Mucosa of descending colon (tissue), 3 donors: ENCODE data around the gene PDE4D. TPM values are rescaled to one million over a fixed set of nuclear protein-coding genes. Genes with fewer than 3 reads are reported as not detected.

ENCODE experiments used
- ATAC-seq: fragments of 200-7000 bp; cut with Tn5 transposase; one replicate; pipeline ENCODE4 v1.9.1; 2020; ENCODE audit warnings: mild to moderate bottlenecking, moderate library complexity
- DNase-seq, 3 donors: peaks; one replicate each; pipeline ENCODE4 v3.0.0-alpha.2; 2020
- H3K36me3 ChIP-seq: fragments of 200-600 bp; one replicate; pipeline ENCODE4 v1.8.0; 2021; ENCODE audit warnings: low read depth, mild to moderate bottlenecking
- H3K4me1 ChIP-seq: fragments of 200-600 bp; one replicate; pipeline ENCODE4 v1.8.0; 2021; ENCODE audit warnings: low read depth, mild to moderate bottlenecking
- H3K4me3 ChIP-seq: fragments of 200-600 bp; one replicate; pipeline ENCODE4 v1.8.0; 2021; ENCODE audit warnings: mild to moderate bottlenecking
- H3K9me3 ChIP-seq: fragments of 200-600 bp; one replicate; pipeline ENCODE4 v1.8.0; 2021; ENCODE audit warnings: mild to moderate bottlenecking
- intact Hi-C, 2 donors: fragments of 100-400 bp; cut with DNase I in 1 of 2; cut with micrococcal nuclease in 1 of 2; formaldehyde crosslinking; loops; one replicate each; pipeline versions ENCODE4 v1.11.0 to v1.11.1; 2022; cut with DNase I, micrococcal nuclease
- total RNA-seq, 3 donors: library from RNA; stranded (reverse); fragmentation: NEBNext Ultra II Directional in 2 of 3; extraction: Animal tissue kit (Norgen Biotek cat#: 25700) in 2 of 3; gene quantifications; one replicate each; pipeline versions ENCODE4 v1.2.1 to v1.2.4, GENCODE V29; 2021 to 2023
- TF ChIP-seq, protein P1 (sequence below): fragments of 200-600 bp; IDR thresholded peaks from one replicate; pipeline ENCODE4 v1.8.0; 2022; ENCODE audit warnings: antibody characterized with exemption, mild to moderate bottlenecking
- donor health status: DM: no; HTN: no; CAD: no; lungs with moderate emphysema.
- donor health status: DM: no; HTN: no; CAD: no.
- donor health status: DM: no; HTN: yes; CAD: no.

PDE4D gene
- total RNA-seq, 3 donors from 2014 or later, result 37.9 to 137 (median 100) TPM

DNA sequence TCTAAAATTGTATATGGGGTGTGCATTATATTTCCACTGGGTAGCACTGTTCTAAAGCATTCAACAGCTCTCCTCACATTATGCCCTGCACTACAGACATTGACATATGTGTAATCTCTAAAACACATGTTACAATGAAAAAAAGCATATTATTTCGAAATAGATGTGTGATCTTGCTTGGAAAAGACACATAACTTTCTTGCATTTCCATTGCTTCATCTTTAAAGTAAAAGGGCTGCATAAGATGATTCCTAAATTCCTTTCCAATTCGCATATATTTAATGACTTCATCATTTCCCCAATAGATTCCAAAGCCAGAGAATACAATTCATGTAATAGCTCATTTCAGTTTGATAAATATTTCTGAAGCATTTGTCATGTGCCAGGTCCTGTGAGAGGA is 566.9 kb downstream of the PDE4D start:
- TF ChIP-seq, protein P1, sequence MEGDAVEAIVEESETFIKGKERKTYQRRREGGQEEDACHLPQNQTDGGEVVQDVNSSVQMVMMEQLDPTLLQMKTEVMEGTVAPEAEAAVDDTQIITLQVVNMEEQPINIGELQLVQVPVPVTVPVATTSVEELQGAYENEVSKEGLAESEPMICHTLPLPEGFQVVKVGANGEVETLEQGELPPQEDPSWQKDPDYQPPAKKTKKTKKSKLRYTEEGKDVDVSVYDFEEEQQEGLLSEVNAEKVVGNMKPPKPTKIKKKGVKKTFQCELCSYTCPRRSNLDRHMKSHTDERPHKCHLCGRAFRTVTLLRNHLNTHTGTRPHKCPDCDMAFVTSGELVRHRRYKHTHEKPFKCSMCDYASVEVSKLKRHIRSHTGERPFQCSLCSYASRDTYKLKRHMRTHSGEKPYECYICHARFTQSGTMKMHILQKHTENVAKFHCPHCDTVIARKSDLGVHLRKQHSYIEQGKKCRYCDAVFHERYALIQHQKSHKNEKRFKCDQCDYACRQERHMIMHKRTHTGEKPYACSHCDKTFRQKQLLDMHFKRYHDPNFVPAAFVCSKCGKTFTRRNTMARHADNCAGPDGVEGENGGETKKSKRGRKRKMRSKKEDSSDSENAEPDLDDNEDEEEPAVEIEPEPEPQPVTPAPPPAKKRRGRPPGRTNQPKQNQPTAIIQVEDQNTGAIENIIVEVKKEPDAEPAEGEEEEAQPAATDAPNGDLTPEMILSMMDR, result no peak
- no peaks in the 10 kb centered on the region for H3K36me3 ChIP-seq
- ATAC-seq (no peak), DNase-seq (no peak)
- H3K4me1 ChIP-seq, result peaks cover 11% of the 10 kb centered on the region
- no peaks in the 10 kb centered on the region for H3K9me3 ChIP-seq
- H3K4me3 ChIP-seq, result no peak overlapping the region
- intact Hi-C loops, result no loop called here

DNA sequence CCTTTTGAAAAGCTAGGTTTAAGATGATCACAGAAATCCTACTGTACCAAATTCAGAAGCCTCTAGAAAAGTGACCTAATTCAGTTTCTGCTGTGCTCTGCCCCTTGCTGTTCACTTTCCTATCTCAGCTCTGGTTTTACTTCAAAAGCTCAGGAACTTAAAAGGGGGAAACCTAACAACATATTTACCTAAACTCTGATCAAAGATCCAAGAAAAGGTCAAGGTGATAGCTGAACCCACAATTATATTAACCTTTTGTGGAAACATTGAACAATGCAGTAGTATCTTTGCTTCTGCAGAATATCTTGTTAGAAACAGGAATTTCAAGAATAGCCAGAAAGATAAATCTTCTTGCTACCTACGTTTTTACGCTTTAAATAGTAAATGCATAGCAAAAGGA is 568.5 kb downstream of the PDE4D start:
- DNase-seq (no peak), ATAC-seq (no peak)
- no peaks in the 10 kb centered on the region for H3K36me3 ChIP-seq
- no peak overlapping the region for H3K4me3 ChIP-seq
- no peaks in the 10 kb centered on the region for H3K9me3 ChIP-seq
- H3K4me1 ChIP-seq, result peaks cover 11% of the 10 kb centered on the region
- TF ChIP-seq, protein P1, result no peak
- intact Hi-C loops, result no loop called here

DNA sequence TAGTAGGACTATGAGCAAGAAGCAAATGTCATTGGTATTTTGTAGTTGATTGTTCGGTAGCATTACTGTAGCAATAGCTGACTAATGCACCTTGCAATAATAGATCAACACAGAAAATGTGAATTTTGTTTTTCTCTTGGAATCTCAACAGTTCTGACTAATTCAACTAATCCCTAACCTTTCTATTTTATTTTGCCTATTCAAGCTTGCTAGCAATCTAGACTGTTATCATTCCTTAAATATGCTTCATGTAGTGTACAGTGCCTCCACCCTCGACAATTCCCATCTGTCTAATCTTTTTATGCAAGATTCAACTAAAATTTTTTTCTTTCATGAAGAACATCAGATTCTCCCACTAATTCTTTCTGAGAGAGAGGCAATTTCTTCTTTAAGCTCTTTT is 570.6 kb downstream of the PDE4D start:
- no peaks in the 10 kb centered on the region for H3K36me3 ChIP-seq
- H3K4me3 ChIP-seq, result no peak overlapping the region
- TF ChIP-seq, protein P1, result no peak
- intact Hi-C loops, result no loop called here
- ATAC-seq, result no peak
- H3K9me3 ChIP-seq, result no peaks in the 10 kb centered on the region
- DNase-seq, result no peak
- peaks cover 14% of the 10 kb centered on the region for H3K4me1 ChIP-seq

DNA sequence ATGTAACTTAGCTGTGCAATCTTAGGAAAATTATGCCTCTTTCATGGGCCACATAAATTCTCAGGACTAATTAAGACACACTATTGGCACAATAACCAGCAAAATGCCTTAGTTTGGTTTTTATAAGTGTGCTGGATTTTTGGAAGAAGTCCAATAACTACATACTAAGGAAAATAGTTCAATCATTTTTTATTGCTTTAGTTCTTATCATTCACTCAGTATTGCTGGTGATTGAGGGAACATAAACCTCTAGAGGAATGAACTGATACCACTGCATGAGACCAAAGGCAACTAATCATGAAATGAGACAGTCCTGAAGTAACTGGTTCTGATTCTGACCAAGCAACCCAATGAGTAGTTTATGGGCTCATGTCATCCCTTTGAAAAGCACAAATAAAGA is 571.5 kb downstream of the PDE4D start:
- Histone ChIP-seq H3K36me3 (no peaks in the 10 kb centered on the region), H3K4me3 (no peak overlapping the region), H3K4me1 (peaks cover 18% of the 10 kb centered on the region), H3K9me3 (no peaks in the 10 kb centered on the region)
- ATAC-seq, result peak; percentile 55
- no peak for DNase-seq
- intact Hi-C loops, result no loop called here
- TF ChIP-seq, protein P1, result no peak

DNA sequence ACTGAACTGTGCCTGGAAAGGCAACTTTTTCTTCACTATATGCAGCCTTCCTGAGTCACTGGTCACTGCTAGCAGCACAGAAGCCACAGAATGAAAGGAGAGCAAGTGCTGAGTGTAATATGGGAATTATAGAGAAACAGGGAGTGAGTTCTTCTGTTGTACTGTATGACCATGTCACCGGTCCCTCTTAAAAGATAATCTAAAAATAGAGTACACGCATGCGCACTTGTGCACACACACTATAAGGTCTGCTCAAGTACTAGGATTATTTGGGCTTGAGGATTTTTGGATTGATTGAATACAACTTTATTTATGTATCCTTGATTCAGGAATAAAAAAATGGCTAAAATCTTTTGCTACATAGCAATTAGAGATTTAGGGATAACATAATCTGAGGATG is 571.9 kb downstream of the PDE4D start:
- intact Hi-C loops, result no loop called here
- Histone ChIP-seq H3K4me1 (peaks cover 22% of the 10 kb centered on the region), H3K9me3 (no peaks in the 10 kb centered on the region), H3K36me3 (no peaks in the 10 kb centered on the region), H3K4me3 (no peak overlapping the region)
- ATAC-seq (no peak), DNase-seq (no peak)
- TF ChIP-seq, protein P1, result no peak

DNA sequence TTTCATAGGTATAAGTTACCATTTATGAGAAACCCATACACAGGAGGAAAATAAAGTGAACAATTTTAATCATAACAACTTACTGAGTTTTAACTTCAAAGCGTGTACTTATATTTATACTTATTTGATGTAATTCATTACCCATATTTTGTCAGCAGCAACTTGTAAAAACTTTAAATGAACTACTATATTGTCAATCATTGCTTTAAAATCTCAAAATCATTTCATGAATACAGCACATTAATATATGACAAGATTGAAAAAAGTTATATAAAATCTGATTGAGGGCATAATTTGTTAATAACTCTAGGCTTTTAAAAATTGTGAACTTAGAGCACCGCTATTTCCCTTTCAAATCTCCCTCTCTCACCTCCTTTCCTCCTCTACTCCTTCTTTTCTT is 573.1 kb downstream of the PDE4D start:
- peaks cover 27% of the 10 kb centered on the region for H3K4me1 ChIP-seq
- intact Hi-C loops, result no loop called here
- TF ChIP-seq, protein P1, result no peak
- no peak for ATAC-seq
- H3K9me3 ChIP-seq, result no peaks in the 10 kb centered on the region
- DNase-seq, result no peak
- H3K4me3 ChIP-seq, result no peak overlapping the region
- no peaks in the 10 kb centered on the region for H3K36me3 ChIP-seq
